HG03469 (cell line): Measurements from ENCODE around the gene SNRPB2.

Experiments
- ATAC-seq: cut with Tn5 transposase; IDR thresholded peaks from one replicate; pipeline ENCODE4 v1.9.1; 2021; ENCODE audit warnings: mild to moderate bottlenecking, moderate library complexity, moderate number of reproducible peaks; ENCODE audit not compliant: unreplicated experiment

The SNRPB2 gene

DNA sequence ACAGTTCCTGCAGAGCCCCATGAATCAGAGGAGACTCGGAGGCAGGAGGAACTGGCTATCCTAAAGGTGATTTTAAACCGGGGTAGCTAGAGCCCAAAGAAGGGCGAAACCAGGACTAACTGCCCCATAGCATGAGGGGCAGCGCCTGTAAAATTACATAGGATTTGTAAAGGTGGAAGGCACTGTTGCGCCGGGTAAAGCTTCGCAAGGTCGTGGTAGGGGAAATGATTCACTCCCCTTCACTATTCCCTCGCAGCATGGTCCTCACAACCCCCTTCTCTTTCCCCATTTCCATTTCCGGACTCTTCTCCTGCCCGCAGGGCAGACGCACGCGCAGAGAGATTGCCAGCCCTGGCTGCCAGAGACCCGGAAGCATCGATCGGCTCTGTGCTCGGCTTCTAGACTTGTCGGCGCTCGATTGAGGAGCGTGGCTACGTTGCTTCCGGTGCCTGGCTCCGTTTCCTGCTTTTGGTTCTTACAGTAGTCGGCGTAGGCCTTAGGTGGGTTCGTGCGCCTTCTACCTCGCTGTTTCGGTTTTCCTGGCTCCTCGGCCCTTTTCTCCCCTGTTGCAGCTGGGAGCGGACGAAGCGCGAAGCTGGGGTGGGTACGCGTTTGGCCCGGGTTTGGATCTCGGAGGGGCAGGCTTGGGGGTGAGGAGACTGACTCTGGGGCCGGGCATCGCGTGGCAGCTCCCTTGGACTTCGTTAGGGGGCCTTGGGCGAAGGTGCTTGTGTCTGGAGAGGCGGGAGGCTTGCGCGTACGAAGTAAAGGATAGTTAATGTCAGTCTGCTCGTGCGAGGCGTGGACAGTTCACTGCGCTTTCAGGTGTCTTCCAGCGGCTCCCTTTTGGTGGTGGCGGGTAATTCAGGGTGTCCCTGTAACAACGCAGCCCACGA, at the start of gene SNRPB2:
TSS of gene SNRPB2 (plus strand) at position 462 of the 896 bp plus-strand sequence. CDS start 1,677 bp downstream, outside the sequence.
- ATAC-seq = peak; percentile 96

GRCh38 chr20:16684416-16684815, 45.4 kb upstream of the SNRPB2 start:
- ATAC-seq = no peak

GRCh38 chr20:16689906-16690305, 39.9 kb upstream of the SNRPB2 start:
- ATAC-seq = no peak

- ATAC-seq = no peak
Measured at GRCh38 chr20:16691381-16691780, 38.4 kb upstream of the SNRPB2 start.

DNA sequence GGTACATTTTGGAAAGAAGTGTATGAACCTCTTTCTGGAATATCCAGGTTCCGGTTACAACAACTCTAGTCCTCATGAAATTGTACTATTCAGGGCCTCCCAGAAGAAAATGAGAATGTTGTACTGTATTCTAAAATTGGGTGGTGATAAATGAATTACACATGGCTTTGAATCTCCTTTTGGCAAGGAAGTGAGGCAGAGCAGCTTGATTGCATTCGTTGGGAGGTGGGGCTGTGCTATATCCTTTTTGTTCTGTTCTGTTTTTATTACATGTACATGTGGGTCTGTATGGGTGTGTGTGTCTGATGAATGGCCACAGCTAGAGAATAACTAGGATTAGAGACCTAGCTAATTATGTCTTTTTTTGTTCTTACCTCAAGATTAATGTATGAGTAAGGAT, 37.8 kb upstream of the SNRPB2 start:
- no peak for ATAC-seq

GRCh38 chr20:16692442-16692841, 37.4 kb upstream of the SNRPB2 start:
- ATAC-seq = no peak

GRCh38 chr20:16693278-16693677, 36.5 kb upstream of the SNRPB2 start:
- no peak for ATAC-seq

- ATAC-seq = no peak
Measured at GRCh38 chr20:16694161-16694560, 35.7 kb upstream of the SNRPB2 start.

DNA sequence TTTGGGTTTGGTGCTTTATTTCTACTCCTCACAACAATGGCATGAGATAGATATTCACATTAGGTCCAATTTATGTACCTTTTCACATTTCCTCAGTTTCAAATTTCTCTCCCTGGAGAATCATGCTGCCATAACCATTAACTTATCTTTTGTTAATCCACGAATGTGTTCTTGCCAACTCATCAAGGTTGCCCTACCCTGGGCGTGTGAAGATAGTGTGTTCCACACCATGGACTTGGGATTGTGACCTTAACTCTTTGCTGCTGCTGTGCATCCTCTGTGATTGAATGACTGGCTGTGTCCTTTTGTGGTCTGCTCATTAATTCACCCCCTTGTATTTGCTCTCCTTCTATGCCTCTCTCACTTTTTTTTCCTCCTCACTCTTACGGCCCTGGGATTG, 34.2 kb upstream of the SNRPB2 start:
- ATAC-seq = no peak

GRCh38 chr20:16699293-16699692, 30.5 kb upstream of the SNRPB2 start:
- no peak for ATAC-seq

- no peak for ATAC-seq
Measured at GRCh38 chr20:16701296-16701695, 28.5 kb upstream of the SNRPB2 start.

- no peak for ATAC-seq
Measured at GRCh38 chr20:16703570-16703969, 26.3 kb upstream of the SNRPB2 start.

GRCh38 chr20:16707674-16708073, 22.2 kb upstream of the SNRPB2 start:
- ATAC-seq = peak; percentile 35

GRCh38 chr20:16708602-16709001, 21.2 kb upstream of the SNRPB2 start:
- ATAC-seq = peak; percentile 7

DNA sequence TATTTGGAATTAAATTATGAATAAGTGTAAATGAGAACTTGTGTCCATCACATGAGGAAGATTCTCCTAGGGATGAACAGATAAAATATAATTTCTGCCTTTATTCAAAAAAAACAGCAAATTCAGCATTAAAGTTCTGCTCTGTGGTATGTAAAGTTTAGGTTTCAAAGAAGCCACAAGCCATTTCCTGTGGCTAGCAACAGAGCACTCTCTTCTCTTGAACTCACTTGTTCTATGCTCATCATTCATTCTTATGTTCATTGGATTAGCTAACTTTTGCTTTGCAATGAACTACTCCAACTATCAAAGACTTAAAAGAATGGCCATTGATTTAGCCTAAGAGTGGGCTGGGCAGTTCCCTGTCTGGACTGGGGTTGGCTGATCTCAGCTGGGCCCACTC, 20.8 kb upstream of the SNRPB2 start:
- peak; percentile 91 for ATAC-seq

GRCh38 chr20:16710781-16711180, 19.0 kb upstream of the SNRPB2 start:
- ATAC-seq = peak; percentile 43

- ATAC-seq = no peak
Measured at GRCh38 chr20:16711661-16712258, 18.1 kb upstream of the SNRPB2 start.

DNA sequence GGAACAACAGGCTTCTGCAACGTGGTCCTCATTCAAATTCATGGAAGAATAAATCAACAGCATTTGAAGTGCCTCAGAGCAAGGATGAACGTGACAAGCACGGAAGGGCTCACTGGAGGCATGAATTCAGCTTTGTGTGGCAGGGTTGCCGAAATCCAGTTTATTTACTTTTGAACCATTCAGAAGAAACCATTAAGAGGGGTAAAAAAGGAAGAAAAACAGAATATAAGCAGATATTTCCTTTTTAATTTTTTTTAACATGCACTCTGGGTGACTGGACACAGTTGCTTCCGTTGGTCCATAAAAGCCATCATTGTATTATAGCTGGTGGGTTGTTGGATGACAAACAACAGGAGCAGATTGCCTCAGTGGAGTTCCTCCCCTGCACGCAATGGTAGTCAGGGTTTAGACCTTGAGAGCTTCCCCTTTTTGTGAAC, 17.3 kb upstream of the SNRPB2 start:
- no peak for ATAC-seq

GRCh38 chr20:16713066-16713465, 16.8 kb upstream of the SNRPB2 start:
- ATAC-seq = no peak

DNA sequence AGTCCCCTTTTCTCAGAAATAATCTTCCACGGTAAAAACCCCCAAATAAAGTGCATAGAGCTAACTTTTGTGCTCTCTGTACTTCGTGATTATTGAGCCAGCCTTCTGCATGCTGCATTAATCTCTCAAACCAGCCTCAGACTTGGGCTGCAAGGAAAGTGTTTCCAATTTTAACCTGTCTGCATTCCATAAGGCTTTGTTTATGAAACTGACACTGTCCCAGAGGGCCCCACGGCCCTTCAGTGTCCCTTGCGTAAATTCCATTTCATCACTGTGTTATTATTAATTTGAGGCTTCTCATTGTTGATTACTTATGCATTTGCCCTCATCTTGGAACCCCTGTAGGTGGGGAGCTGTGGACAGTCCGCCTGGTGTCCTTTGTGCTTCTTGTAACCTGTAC, 15.6 kb upstream of the SNRPB2 start:
- ATAC-seq = no peak

DNA sequence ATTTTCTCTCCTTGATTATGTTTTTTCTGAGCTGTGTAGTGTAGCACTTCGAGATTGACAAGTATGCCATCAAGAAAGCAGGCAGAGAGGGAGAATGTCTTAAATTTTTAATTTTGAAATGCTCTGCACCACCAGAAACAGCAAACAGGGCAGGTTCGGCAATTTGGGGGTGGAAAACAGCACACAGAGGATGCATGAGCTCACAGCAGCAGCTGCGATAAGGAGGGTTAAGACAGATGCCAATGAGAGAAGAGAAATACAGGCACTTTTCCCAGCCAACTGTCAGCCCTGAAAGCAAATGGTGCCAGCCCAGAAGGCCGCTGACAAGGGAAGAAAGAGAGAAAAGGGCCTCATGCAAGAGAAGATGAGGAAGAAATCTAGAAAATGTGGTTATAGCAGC, 15.1 kb upstream of the SNRPB2 start:
- ATAC-seq = no peak

GRCh38 chr20:16719421-16719820, 10.4 kb upstream of the SNRPB2 start:
- no peak for ATAC-seq
